Prostate gland (tissue), 2 donors: Measurements from ENCODE around the gene PDPK1. TPM values are rescaled to one million over a fixed set of nuclear protein-coding genes. Genes with fewer than 3 reads are reported as not detected.

Source experiments
- DNase-seq: peaks from one replicate; pipeline ENCODE4 v3.0.0-alpha.2; 2019; ENCODE audit warnings: low spot score
- H3K27ac ChIP-seq, 2 donors: fragments of 200-600 bp; sonication (generic); 2 replicates each; pipeline ENCODE4 v1.5.1; 2017 to 2019
- H3K27me3 ChIP-seq: fragments of 200-600 bp; sonication (generic); replicated peaks from 2 replicates; pipeline ENCODE4 v1.5.1; 2019; ENCODE audit not compliant: insufficient read depth
- H3K36me3 ChIP-seq, 2 donors: fragments of 200-600 bp; sonication (generic); 1 replicate in 1 of 2; 2 replicates in 1 of 2; pipeline versions ENCODE4 v1.5.1 to v1.8.1; 2017 to 2019
- H3K4me1 ChIP-seq: fragments of 200-600 bp; sonication (generic); replicated peaks from 2 replicates; pipeline ENCODE4 v1.5.1; 2019
- H3K4me3 ChIP-seq, 2 donors: fragments of 200-600 bp; sonication (generic); 2 replicates each; pipeline ENCODE4 v1.5.1; 2017 to 2019
- H3K9me3 ChIP-seq: fragments of 200-600 bp; sonication (generic); 2 replicates; pipeline ENCODE4 v1.5.1; 2017
- CTCF ChIP-seq, 4 experiments: fragments of 200-600 bp in 2 of 4; fragments of 450-650 bp in 2 of 4; sonication (generic) in 2 of 4; IDR thresholded peaks; 1 replicate in 3 of 4; 2 replicates in 1 of 4; pipeline ENCODE4 v1.5.1; 2016 to 2019; ENCODE audit warnings: antibody characterized with exemption in 4 of 4, mild to moderate bottlenecking in 2 of 4, moderate library complexity in 2 of 4
- POLR2A ChIP-seq: fragments of 450-650 bp; IDR thresholded peaks from one replicate; pipeline ENCODE4 v1.6.1; 2016; ENCODE audit warnings: antibody characterized with exemption, mild to moderate bottlenecking
- POLR2AphosphoS5 ChIP-seq: sonication (generic); formaldehyde crosslinking; IDR thresholded peaks from one replicate; pipeline ENCODE4 v1.6.1; 2017; ENCODE audit warnings: antibody characterized with exemption
- WGBS: methylation state at CpG from one replicate; pipeline ENCODE4 v1.1.5; 2018; 5-methylcytosine and 5-hydroxymethylcytosine counted together
- intact Hi-C: fragments of 100-400 bp; cut with DNase I; formaldehyde crosslinking; loops from one replicate; pipeline ENCODE4 v1.14.2; 2022
- total RNA-seq, 2 donors: library from RNA; depleted of rRNA; stranded (reverse); fragments of >200 nt; gene quantifications; one replicate each; pipeline ENCODE4 v1.1.0, GENCODE V29; 2016

The PDPK1 gene
- total RNA-seq, 2 donors from 2014 or later = 33.1 to 73.2 TPM

- Histone ChIP-seq H3K27me3 (no peaks in the 10 kb centered on the region), H3K4me1 (no peaks in the 10 kb centered on the region), H3K36me3 (no peaks in the 10 kb centered on the region), H3K4me3 (no peak overlapping the region), H3K27ac (no peak overlapping the region), H3K9me3 (no peaks in the 10 kb centered on the region)
- TF ChIP-seq POLR2A (no peak), POLR2AphosphoS5 (no peak), CTCF (IDR thresholded peaks at IDR 0.05) (no peak)
- DNase-seq = no peak
- 83% methylated on average over 13 of the region's 14 CpGs for whole genome bisulfite sequencing
- intact Hi-C loops = no loop called here
These were observed 30.7 kb upstream of the PDPK1 start for GRCh38 chr16:2507052-2507659.

- no peak for DNase-seq
- intact Hi-C loops = no loop called here
These were observed 30.2 kb upstream of the PDPK1 start for GRCh38 chr16:2507665-2508064.

GRCh38 chr16:2508722-2509400 lies 29.0 kb upstream of the PDPK1 start:
- WGBS = 90% methylated on average over 18 of the region's 18 CpGs
- Histone ChIP-seq H3K4me3 (no peak overlapping the region), H3K27me3 (no peaks in the 10 kb centered on the region), H3K9me3 (no peaks in the 10 kb centered on the region), H3K36me3 (no peaks in the 10 kb centered on the region), H3K27ac (no peak overlapping the region), H3K4me1 (no peaks in the 10 kb centered on the region)
- intact Hi-C loops = no loop called here
- TF ChIP-seq CTCF (IDR thresholded peaks at IDR 0.05) (no peak), POLR2AphosphoS5 (no peak), POLR2A (no peak)
- DNase-seq = no peak

More at GRCh38 chr16:2507665-2508064, 30.2 kb upstream of the PDPK1 start:
- Histone ChIP-seq H3K36me3 (no peaks in the 10 kb centered on the region), H3K27me3 (no peaks in the 10 kb centered on the region), H3K9me3 (no peaks in the 10 kb centered on the region), H3K4me1 (no peaks in the 10 kb centered on the region), H3K27ac (no peak overlapping the region), H3K4me3 (no peak overlapping the region)
- WGBS = 84% methylated on average over 10 of the region's 11 CpGs
- TF ChIP-seq POLR2A (no peak), CTCF (IDR thresholded peaks at IDR 0.05) (no peak), POLR2AphosphoS5 (no peak)

DNA sequence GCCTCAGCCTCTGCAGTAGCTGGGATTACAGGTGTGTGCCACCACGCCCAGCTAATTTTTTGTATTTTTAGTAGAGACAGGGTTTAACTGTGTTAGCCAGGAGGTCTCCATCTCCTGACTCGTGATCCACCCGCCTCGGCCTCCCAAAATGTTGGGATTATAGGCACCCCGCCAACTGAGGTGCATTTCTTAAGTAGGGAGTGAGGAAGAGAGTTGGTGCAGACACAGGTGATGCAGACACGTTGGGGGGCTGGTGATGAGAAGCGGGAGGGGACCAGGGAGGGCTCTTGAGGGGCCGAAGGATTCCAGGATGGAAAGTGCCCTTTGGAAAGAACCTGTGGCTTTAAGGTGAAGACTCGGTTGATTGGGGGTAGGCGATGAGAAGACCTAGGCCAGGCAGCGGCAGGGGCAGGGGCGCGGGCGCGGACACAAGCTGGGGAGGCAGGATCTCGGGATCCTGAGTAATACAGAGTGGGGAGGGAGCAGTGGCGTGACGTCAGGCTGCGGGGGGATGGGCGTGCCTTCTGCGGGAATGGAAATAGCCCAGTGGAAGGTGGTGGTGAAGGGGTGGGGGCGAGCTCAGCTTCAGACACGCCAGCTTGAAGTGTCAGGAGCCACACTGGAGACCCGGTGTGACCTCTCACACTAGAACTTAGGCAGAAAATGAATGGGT lies 26.6 kb upstream of the PDPK1 start:
- Histone ChIP-seq H3K4me1 (peaks cover 9% of the 10 kb centered on the region), H3K9me3 (no peaks in the 10 kb centered on the region), H3K27me3 (no peaks in the 10 kb centered on the region), H3K4me3 (no peak overlapping the region), H3K36me3 (no peaks in the 10 kb centered on the region), H3K27ac (no peak overlapping the region)
- intact Hi-C loops = no loop called here
- TF ChIP-seq CTCF (IDR thresholded peaks at IDR 0.05) = no peak
- no peak for TF ChIP-seq POLR2A
- no peak for TF ChIP-seq POLR2AphosphoS5
- 38% methylated on average over 23 of the region's 24 CpGs for WGBS
- no peak for DNase-seq
